ENCODE measurements around the gene TRIM14.
"Not testable (repeated sequence)": the region's sequence is repeated elsewhere in the genome, so short reads cannot be mapped to it uniquely, and the experiment has no call there.

Gene TRIM14

GRCh38 chr9:98020476-98021145 lies 98.4 kb downstream of the TRIM14 start:
- no peak overlapping the region for H3K4me3 ChIP-seq (replicated peaks; ENCODE audit: low read depth, low read length)
- no peak for DNase-seq (ENCODE audit: low read depth)
- TF ChIP-seq, protein P1, sequence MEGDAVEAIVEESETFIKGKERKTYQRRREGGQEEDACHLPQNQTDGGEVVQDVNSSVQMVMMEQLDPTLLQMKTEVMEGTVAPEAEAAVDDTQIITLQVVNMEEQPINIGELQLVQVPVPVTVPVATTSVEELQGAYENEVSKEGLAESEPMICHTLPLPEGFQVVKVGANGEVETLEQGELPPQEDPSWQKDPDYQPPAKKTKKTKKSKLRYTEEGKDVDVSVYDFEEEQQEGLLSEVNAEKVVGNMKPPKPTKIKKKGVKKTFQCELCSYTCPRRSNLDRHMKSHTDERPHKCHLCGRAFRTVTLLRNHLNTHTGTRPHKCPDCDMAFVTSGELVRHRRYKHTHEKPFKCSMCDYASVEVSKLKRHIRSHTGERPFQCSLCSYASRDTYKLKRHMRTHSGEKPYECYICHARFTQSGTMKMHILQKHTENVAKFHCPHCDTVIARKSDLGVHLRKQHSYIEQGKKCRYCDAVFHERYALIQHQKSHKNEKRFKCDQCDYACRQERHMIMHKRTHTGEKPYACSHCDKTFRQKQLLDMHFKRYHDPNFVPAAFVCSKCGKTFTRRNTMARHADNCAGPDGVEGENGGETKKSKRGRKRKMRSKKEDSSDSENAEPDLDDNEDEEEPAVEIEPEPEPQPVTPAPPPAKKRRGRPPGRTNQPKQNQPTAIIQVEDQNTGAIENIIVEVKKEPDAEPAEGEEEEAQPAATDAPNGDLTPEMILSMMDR (IDR thresholded peaks at IDR 0.05; ENCODE audit: low read length, missing control alignments), result no peak

- H3K4me3 ChIP-seq (replicated peaks; ENCODE audit: low read depth, low read length); DNase-seq (ENCODE audit: low read depth): not testable (repeated sequence)
These were observed 99.2 kb downstream of the TRIM14 start for GRCh38 chr9:98019869-98020268.

All from fibroblast of pulmonary artery (primary cell).